ENCODE data around the gene VGLL4. TPM values are rescaled to one million over a fixed set of nuclear protein-coding genes. Genes with fewer than 3 reads are reported as not detected.

The VGLL4 gene
- total RNA-seq, 2 experiments from 2014 or later: 36.1 to 74.5 TPM

- no TSS peak for BruUV-seq (replicated peaks)
- no peaks in the 10 kb centered on the region for H3K9me3 ChIP-seq (ENCODE audit: low read length)
- no peak overlapping the region for H3K4me3 ChIP-seq (ENCODE audit: low read depth, low read length, poor library complexity, severe bottlenecking)
- intact Hi-C loops (cut with micrococcal nuclease; ENCODE audit: unreplicated experiment): no loop called here
- peaks cover 100% of the 10 kb centered on the region for H3K79me2 ChIP-seq (ENCODE audit: insufficient read depth, low read depth, low read length)
- ChIA-PET CTCF (ENCODE audit: unreplicated experiment) (no interaction called here), POLR2A (interaction anchor here (0.6 to 0.7 kb wide), 3 partner anchors 16 to 184 kb away, joined by 3 to 6 read pairs (median 4); partner anchors contain the start of gene VGLL4)
- peaks cover 8% of the 10 kb centered on the region for H3K4me1 ChIP-seq (ENCODE audit: insufficient read depth, low read length, poor library complexity, severe bottlenecking)
- H3K4me2 ChIP-seq (ENCODE audit: low read length): no peak overlapping the region
- no peak for DNase-seq (ENCODE audit: low spot score)
- peaks cover 47% of the 10 kb centered on the region for H4K20me1 ChIP-seq (ENCODE audit: insufficient read depth, low read length)
- TF ChIP-seq EZH2phosphoT487 (IDR thresholded peaks at IDR 0.05; ENCODE audit: borderline replicate concordance, low read depth, low read length) (no peak), CTCF (conservative IDR thresholded peaks at IDR 0.05; ENCODE audit: low read length) (no peak)
- no peak overlapping the region for H3K27ac ChIP-seq (ENCODE audit: low read depth, low read length, poor library complexity, severe bottlenecking)
- H3K36me3 ChIP-seq (ENCODE audit: insufficient read depth, low read length): peaks cover 4% of the 10 kb centered on the region; the same call in 1 of the 2 replicates
- no peak overlapping the region for H2AFZ ChIP-seq (ENCODE audit: low read length)
- no peaks in the 10 kb centered on the region for H3K9me2 ChIP-seq (ENCODE audit: insufficient read depth, low read length)
Observed at GRCh38 chr3:11627612-11628011, 16.1 kb downstream of the VGLL4 start.

GRCh38 chr3:11626084-11626463 is 17.6 kb downstream of the VGLL4 start:
- Histone ChIP-seq H3K9me2 (ENCODE audit: insufficient read depth, low read length) (no peaks in the 10 kb centered on the region), H3K9me3 (ENCODE audit: low read length) (no peaks in the 10 kb centered on the region), H3K27ac (ENCODE audit: low read depth, low read length, poor library complexity, severe bottlenecking) (no peak overlapping the region), H3K4me1 (ENCODE audit: insufficient read depth, low read length, poor library complexity, severe bottlenecking) (peaks cover 8% of the 10 kb centered on the region), H4K20me1 (ENCODE audit: insufficient read depth, low read length) (peaks cover 42% of the 10 kb centered on the region), H3K79me2 (ENCODE audit: insufficient read depth, low read depth, low read length) (peaks cover 100% of the 10 kb centered on the region), H3K36me3 (ENCODE audit: insufficient read depth, low read length) (no peaks in the 10 kb centered on the region; the same call in 1 of the 2 replicates), H2AFZ (ENCODE audit: low read length) (no peak overlapping the region), H3K4me2 (ENCODE audit: low read length) (peak overlapping the region; percentile 7; the same call in 1 of the 2 replicates), H3K4me3 (ENCODE audit: low read depth, low read length, poor library complexity, severe bottlenecking) (no peak overlapping the region)
- no TSS peak for BruUV-seq (replicated peaks)
- intact Hi-C loops (cut with micrococcal nuclease; ENCODE audit: unreplicated experiment): no loop called here
- peak; percentile 18 for DNase-seq (ENCODE audit: low spot score)
- POLR2A ChIA-PET: interaction anchor here (1.2 to 1.9 kb wide), 4 partner anchors 9 to 43 kb away, joined by 3 to 10 read pairs (median 4); no protein-coding TSS in a partner anchor
- CTCF ChIA-PET (ENCODE audit: unreplicated experiment): interaction anchor here (0.5 to 0.7 kb wide), 3 partner anchors 11 to 251 kb away, joined by 3 read pairs; no protein-coding TSS in a partner anchor
- TF ChIP-seq CTCF (conservative IDR thresholded peaks at IDR 0.05; ENCODE audit: low read length) (no peak), EZH2phosphoT487 (IDR thresholded peaks at IDR 0.05; ENCODE audit: borderline replicate concordance, low read depth, low read length) (no peak)

GRCh38 chr3:11625376-11626083 is 18.2 kb downstream of the VGLL4 start:
- Histone ChIP-seq H3K4me3 (ENCODE audit: low read depth, low read length, poor library complexity, severe bottlenecking) (no peak overlapping the region), H3K27ac (ENCODE audit: low read depth, low read length, poor library complexity, severe bottlenecking) (no peak overlapping the region), H3K36me3 (ENCODE audit: insufficient read depth, low read length) (no peaks in the 10 kb centered on the region; the same call in 1 of the 2 replicates), H2AFZ (ENCODE audit: low read length) (no peak overlapping the region), H3K79me2 (ENCODE audit: insufficient read depth, low read depth, low read length) (peaks cover 100% of the 10 kb centered on the region), H4K20me1 (ENCODE audit: insufficient read depth, low read length) (peaks cover 38% of the 10 kb centered on the region), H3K9me2 (ENCODE audit: insufficient read depth, low read length) (no peaks in the 10 kb centered on the region), H3K9me3 (ENCODE audit: low read length) (no peaks in the 10 kb centered on the region), H3K4me1 (ENCODE audit: insufficient read depth, low read length, poor library complexity, severe bottlenecking) (peaks cover 11% of the 10 kb centered on the region), H3K4me2 (ENCODE audit: low read length) (no peak overlapping the region)
- no peak for DNase-seq (ENCODE audit: low spot score)
- POLR2A ChIA-PET: interaction anchor here (0.9 to 1.9 kb wide), 6 partner anchors 9 to 42 kb away, joined by 3 to 10 read pairs (median 3); no protein-coding TSS in a partner anchor
- BruUV-seq (replicated peaks): no TSS peak
- TF ChIP-seq CTCF (conservative IDR thresholded peaks at IDR 0.05; ENCODE audit: low read length): no peak
- TF ChIP-seq EZH2phosphoT487 (IDR thresholded peaks at IDR 0.05; ENCODE audit: borderline replicate concordance, low read depth, low read length): no peak
- intact Hi-C loops (cut with micrococcal nuclease; ENCODE audit: unreplicated experiment): no loop called here
- CTCF ChIA-PET (ENCODE audit: unreplicated experiment): interaction anchor here (0.5 to 0.7 kb wide), 2 partner anchors 11 to 13 kb away, joined by 3 read pairs; no protein-coding TSS in a partner anchor

Measured in OCI-LY7 (cell line).